Measurements from ENCODE around the gene TMPRSS4. TPM values are rescaled to one million over a fixed set of nuclear protein-coding genes. Genes with fewer than 3 reads are reported as not detected.

TMPRSS4 gene
- total and polyA plus RNA-seq, 2 of the 13 experiments (the other 11 are each of a cell fraction or from before 2014, with no cell fraction given) = 0.32 TPM; not detected in 1

DNA sequence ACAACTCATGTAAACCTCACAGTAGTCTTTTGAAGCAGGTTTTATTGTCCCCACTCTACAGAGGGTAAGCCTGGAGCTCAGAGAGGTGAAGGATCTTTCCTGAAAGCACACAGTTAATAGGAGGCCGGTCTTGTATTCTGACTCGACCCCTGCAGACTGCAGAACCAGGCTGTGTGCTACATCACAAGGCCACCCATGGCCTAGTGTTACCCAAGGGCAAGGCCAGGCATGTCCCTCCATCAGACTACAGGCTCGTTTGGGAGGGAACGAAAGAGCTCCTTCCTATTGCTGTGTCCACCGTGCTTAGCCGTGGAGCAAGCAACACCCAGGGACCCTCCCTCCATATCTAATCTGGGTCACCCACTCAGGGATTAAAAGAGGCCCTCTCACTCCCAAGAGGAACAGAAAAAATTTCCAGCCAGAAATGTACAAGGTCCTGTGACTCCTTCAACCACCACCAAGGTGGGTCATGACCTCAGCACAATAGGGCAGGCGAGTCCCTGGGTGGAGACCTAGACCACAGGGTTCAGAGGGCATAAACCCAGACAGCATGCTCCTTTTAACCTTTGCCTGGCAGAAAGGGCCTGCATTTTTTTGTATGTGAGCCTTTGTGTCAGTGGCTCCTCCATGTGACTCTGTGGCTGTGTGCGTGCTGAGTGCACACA is 16.2 kb downstream of the TMPRSS4 start (continued):
- TF ChIP-seq ESRRA (CRISPR knock-in tag; IDR thresholded peaks at IDR 0.05; ENCODE audit: low read depth) = 0 out of 2 replicates have a peak, but pooled peaks have one; percentile 25
- TF ChIP-seq ZNF768 (CRISPR knock-in tag; IDR thresholded peaks at IDR 0.05) = peak; percentile 83
- 0 out of 2 replicates have a peak, but pooled peaks have one; percentile 11 for TF ChIP-seq SAP130 (CRISPR knock-in tag; IDR thresholded peaks at IDR 0.05; ENCODE audit: low read depth)
- TF ChIP-seq ZNF652 (CRISPR knock-in tag; IDR thresholded peaks at IDR 0.05; ENCODE audit: borderline replicate concordance, low read depth) = peak; percentile 74
- 0 out of 2 replicates have a peak, but pooled peaks have one; percentile 13 for TF ChIP-seq ELF3 (CRISPR knock-in tag; IDR thresholded peaks at IDR 0.05)
- TF ChIP-seq PAF1 (CRISPR knock-in tag; IDR thresholded peaks at IDR 0.05) = no peak
- TF ChIP-seq ZMYM4 (CRISPR knock-in tag; IDR thresholded peaks at IDR 0.05) = 0 out of 2 replicates have a peak, but pooled peaks have one; percentile 13
- no peak for TF ChIP-seq ZC3H13 (CRISPR knock-in tag; IDR thresholded peaks at IDR 0.05)
- TF ChIP-seq PHF21A (CRISPR knock-in tag; IDR thresholded peaks at IDR 0.05) = peak; percentile 18; the same call in 1 of the 2 replicates
- TF ChIP-seq BRD4 (CRISPR knock-in tag; IDR thresholded peaks at IDR 0.05) = no peak
- no peak for TF ChIP-seq FOXA1 (IDR thresholded peaks at IDR 0.05)
- no peak for TF ChIP-seq FOXA1 (CRISPR knock-in tag; IDR thresholded peaks at IDR 0.05)
- TF ChIP-seq EP300 (IDR thresholded peaks at IDR 0.05; ENCODE audit: low read depth in 2 of 2, low read length in 2 of 2) = peak in 1 of 2 experiments; percentile 72; a peak in 1 of 4 replicates
- 0 out of 2 replicates have a peak, but pooled peaks have one; percentile 18 for TF ChIP-seq EP300 (CRISPR knock-in tag; IDR thresholded peaks at IDR 0.05; ENCODE audit: borderline replicate concordance)
- TF ChIP-seq, protein P1, sequence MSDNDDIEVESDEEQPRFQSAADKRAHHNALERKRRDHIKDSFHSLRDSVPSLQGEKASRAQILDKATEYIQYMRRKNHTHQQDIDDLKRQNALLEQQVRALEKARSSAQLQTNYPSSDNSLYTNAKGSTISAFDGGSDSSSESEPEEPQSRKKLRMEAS (IDR thresholded peaks at IDR 0.05) = peak; percentile 66
- no peak for TF ChIP-seq ZNF143 (CRISPR knock-in tag; IDR thresholded peaks at IDR 0.05)
- TF ChIP-seq GFI1 (CRISPR knock-in tag; IDR thresholded peaks at IDR 0.05; ENCODE audit: borderline replicate concordance) = peak; percentile 79
- TF ChIP-seq GATAD2A (CRISPR knock-in tag; IDR thresholded peaks at IDR 0.05) = peak; percentile 40; the same call in 1 of the 2 replicates
- TF ChIP-seq NCOR1 (IDR thresholded peaks at IDR 0.05; ENCODE audit: borderline replicate concordance, low read length) = peak; percentile 50; the same call in 1 of the 2 replicates
- TF ChIP-seq, protein P2, sequence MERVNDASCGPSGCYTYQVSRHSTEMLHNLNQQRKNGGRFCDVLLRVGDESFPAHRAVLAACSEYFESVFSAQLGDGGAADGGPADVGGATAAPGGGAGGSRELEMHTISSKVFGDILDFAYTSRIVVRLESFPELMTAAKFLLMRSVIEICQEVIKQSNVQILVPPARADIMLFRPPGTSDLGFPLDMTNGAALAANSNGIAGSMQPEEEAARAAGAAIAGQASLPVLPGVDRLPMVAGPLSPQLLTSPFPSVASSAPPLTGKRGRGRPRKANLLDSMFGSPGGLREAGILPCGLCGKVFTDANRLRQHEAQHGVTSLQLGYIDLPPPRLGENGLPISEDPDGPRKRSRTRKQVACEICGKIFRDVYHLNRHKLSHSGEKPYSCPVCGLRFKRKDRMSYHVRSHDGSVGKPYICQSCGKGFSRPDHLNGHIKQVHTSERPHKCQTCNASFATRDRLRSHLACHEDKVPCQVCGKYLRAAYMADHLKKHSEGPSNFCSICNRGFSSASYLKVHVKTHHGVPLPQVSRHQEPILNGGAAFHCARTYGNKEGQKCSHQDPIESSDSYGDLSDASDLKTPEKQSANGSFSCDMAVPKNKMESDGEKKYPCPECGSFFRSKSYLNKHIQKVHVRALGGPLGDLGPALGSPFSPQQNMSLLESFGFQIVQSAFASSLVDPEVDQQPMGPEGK (CRISPR knock-in tag; IDR thresholded peaks at IDR 0.05) = no peak
- TF ChIP-seq, protein P3, sequence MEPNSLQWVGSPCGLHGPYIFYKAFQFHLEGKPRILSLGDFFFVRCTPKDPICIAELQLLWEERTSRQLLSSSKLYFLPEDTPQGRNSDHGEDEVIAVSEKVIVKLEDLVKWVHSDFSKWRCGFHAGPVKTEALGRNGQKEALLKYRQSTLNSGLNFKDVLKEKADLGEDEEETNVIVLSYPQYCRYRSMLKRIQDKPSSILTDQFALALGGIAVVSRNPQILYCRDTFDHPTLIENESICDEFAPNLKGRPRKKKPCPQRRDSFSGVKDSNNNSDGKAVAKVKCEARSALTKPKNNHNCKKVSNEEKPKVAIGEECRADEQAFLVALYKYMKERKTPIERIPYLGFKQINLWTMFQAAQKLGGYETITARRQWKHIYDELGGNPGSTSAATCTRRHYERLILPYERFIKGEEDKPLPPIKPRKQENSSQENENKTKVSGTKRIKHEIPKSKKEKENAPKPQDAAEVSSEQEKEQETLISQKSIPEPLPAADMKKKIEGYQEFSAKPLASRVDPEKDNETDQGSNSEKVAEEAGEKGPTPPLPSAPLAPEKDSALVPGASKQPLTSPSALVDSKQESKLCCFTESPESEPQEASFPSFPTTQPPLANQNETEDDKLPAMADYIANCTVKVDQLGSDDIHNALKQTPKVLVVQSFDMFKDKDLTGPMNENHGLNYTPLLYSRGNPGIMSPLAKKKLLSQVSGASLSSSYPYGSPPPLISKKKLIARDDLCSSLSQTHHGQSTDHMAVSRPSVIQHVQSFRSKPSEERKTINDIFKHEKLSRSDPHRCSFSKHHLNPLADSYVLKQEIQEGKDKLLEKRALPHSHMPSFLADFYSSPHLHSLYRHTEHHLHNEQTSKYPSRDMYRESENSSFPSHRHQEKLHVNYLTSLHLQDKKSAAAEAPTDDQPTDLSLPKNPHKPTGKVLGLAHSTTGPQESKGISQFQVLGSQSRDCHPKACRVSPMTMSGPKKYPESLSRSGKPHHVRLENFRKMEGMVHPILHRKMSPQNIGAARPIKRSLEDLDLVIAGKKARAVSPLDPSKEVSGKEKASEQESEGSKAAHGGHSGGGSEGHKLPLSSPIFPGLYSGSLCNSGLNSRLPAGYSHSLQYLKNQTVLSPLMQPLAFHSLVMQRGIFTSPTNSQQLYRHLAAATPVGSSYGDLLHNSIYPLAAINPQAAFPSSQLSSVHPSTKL (CRISPR knock-in tag; IDR thresholded peaks at IDR 0.05) = peak; percentile 83
- TF ChIP-seq MEF2D (CRISPR knock-in tag; IDR thresholded peaks at IDR 0.05) = 0 out of 2 replicates have a peak, but pooled peaks have one; percentile 25
- no peak for TF ChIP-seq SP140L (CRISPR knock-in tag; IDR thresholded peaks at IDR 0.05; ENCODE audit: borderline replicate concordance)
- no peak for TF ChIP-seq CREB1 (IDR thresholded peaks at IDR 0.05)
- TF ChIP-seq CREB1 (CRISPR knock-in tag; IDR thresholded peaks at IDR 0.05) = no peak
- TF ChIP-seq DMAP1 (CRISPR knock-in tag; IDR thresholded peaks at IDR 0.05) = peak; percentile 52; the same call in 1 of the 2 replicates
- no peak for TF ChIP-seq SRSF1 (optimal IDR thresholded peaks at IDR 0.05; ENCODE audit: low read depth, low read length)
- peak; percentile 47; the same call in 1 of the 2 replicates for TF ChIP-seq NCOA2 (CRISPR knock-in tag; IDR thresholded peaks at IDR 0.05)

Measured in HepG2 (cell line).